GM18870 (cell line): ENCODE results near the gene DPF1.

ENCODE experiments used
- ATAC-seq: cut with Tn5 transposase; IDR thresholded peaks from one replicate; pipeline ENCODE4 v1.9.1; 2021; ENCODE audit warnings: moderate library complexity; ENCODE audit not compliant: unreplicated experiment

DPF1 gene

DNA sequence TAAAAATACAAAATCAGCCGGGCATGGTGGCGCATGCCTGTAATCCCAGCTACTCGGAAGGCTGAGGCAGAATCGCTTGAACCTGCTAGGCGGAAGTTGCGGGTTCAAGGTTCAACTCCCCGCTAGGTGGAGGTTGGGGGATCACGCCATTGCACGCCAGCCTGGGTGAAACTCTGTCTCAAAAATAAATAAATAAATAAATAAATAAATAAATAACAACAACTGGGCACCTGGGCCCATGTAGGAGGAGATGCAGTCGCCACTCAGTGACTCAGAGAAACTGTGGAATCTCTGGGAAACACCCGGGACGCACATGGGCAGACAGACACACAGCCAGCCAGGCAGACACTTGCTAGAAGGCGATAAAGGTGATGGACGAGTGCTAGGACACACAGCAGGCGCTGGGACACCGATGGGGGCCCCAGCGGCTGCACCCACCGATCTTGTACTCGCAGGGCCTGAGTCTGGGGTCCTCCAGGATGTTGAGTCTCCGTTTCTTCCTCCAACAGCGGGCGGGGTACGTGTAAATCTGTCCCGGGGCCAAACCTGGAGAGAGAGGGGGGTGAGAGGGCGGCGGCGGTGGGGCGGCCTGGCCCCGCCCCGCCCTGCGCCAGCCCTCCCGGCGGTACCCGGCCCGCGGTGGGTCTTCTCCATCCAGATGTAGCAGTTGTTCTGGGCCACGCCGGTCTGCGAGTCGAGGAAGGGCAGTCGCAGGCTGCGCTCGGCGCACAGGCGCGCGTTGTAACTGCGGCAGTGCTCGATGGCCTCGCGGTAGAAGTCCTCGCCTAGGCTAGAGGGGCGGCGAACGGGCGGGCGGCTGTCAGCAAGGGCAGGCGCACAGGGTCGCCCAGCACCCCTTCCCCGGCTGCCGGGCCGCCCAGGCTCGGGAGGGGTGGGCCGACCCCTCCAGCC is 1.8 kb downstream of the DPF1 start:
- ATAC-seq: no peak

GRCh38 chr19:38221421-38221820 is 2.6 kb downstream of the DPF1 start:
- no peak for ATAC-seq

GRCh38 chr19:38219221-38219620 is 4.8 kb downstream of the DPF1 start:
- no peak for ATAC-seq

- no peak for ATAC-seq
Measured at GRCh38 chr19:38218204-38218603, 5.8 kb downstream of the DPF1 start.

- ATAC-seq: no peak
Measured at GRCh38 chr19:38216785-38217641, 7.0 kb downstream of the DPF1 start.

GRCh38 chr19:38213911-38214625 is 10.0 kb downstream of the DPF1 start:
- no peak for ATAC-seq

- no peak for ATAC-seq
Measured at GRCh38 chr19:38213469-38213868, 10.6 kb downstream of the DPF1 start.

GRCh38 chr19:38211766-38212165 is 12.3 kb downstream of the DPF1 start:
- no peak for ATAC-seq

DNA sequence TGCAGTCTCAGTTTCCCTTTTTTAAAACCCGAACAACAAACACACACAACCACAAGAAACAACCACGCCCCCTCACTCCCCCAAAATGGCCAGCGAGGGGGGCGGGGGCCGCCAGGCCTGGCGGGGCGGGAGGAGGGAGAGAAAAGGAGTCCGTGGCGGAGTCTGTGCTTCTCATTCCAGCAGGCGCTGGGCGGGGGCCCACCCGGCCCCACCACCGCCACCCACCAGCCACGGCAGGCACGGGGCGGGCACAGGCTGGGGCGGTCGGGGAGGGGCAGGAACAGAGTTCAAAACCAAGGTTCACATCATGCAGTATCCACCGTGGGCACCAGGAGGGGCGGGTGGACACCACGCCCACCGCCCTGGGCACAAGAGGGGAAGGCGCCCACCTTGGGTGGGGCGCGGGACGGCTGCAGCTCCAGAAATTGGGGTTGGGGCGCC is 12.9 kb downstream of the DPF1 start:
- ATAC-seq: no peak

DNA sequence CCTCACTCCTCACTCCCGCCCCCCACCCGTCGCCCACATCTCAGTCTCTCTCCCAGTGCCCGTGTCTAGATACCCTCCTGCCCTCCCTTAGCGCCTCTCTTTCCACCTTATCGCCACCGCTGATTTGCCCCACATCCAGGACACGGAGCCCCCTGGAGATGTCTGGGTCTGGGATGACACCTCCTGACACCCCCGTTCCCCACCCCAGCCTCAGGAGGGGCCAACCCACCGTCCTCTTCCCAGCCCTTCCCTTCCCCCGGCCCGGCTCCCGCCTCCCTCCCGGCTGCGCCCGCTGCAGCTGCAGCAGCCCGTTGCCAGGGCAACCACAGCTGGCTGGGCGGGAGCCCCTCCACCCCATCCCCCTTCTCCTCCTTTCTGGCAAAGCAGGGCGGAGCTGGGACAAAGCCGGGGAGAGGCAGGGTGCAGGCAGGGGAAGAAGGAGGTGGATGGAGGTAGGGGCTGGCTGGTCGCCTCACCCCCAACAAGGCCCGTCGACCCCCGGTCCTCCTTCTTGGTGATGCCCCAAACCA is 13.5 kb downstream of the DPF1 start:
- ATAC-seq: no peak

GRCh38 chr19:38209671-38210457 is 14.2 kb downstream of the DPF1 start:
- ATAC-seq: no peak

- no peak for ATAC-seq
Measured at GRCh38 chr19:38209152-38209551, 14.9 kb downstream of the DPF1 start.

- no peak for ATAC-seq
Measured at GRCh38 chr19:38208571-38208970, 15.5 kb downstream of the DPF1 start.

DNA sequence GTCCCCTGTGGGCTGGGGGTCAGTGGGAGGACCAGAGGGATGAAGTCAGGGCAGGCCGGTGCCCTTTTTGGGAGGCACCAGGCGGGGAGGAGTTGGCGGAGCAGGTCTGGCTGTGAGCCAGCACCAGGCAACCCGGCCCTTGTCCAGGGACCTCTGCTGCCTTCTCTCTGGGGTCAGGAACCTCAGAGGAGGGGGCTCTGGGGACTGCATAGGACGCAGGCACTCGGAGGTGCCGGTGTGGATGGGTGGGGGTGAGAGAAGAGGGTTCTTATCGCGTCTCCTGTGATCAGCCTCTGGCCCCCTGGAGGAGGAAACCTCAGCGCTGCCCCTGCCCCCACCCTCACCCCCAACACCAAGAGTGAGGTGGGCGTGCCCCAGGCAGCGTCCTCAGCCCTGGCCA is 16.5 kb downstream of the DPF1 start:
- no peak for ATAC-seq

DNA sequence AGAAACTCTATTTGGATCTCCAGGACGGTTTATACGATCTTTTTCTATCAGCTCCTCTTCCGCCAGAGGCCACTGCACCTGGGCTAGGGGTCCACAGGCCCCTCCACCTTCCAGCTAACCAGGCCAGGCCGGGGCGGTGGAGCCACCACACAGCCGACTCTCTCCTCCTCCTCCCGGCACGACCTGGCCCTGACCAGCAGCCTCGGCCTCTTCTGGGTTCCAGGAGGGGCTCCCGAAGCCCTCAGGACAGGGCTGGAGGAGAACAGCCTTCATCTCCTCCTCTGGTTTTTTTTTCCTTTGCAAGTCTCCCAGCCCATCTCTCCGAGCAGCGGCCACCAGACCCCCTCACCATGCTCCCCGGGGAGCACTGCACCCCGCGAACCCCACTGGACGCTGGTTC is 17.1 kb downstream of the DPF1 start:
- ATAC-seq: no peak

DNA sequence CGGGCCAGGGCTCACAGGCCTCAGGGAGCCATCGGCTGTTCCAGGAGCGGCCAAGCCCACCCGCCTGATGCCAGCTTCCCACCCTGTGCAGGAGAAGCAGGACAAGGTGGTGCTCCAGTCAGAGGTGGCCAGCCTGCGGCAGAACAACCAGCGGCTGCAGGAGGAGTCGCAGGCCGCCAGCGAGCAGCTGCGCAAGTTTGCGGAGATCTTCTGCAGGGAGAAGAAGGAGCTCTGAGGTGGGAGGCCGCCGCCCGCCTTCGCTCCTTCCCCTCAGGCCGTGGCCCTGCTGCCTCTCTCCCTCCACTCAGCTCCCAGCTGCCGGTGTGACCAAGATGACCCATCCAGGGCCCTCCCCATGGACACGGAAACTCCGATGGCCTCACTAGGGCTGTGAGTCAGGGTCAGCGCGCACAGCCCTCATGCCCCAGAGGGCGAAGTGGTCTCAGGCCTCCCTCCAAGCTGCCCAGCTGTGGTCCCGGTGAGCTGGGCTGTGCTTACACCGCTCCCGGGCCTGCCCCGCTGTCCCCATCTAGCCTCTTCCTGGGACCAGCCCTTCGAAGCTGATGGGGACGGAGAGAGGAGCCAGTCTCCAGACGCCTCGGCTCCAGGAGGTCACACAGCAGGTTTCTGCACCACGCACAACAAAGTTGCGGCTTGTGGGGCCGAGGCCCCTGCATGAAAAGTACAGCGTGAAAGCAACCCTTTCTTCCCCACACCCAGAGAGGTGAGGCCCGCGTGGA is 17.8 kb downstream of the DPF1 start:
- ATAC-seq: no peak

- no peak for ATAC-seq
Measured at GRCh38 chr19:38204728-38205127, 19.3 kb downstream of the DPF1 start.

GRCh38 chr19:38204096-38204495 is 19.9 kb downstream of the DPF1 start:
- no peak for ATAC-seq

DNA sequence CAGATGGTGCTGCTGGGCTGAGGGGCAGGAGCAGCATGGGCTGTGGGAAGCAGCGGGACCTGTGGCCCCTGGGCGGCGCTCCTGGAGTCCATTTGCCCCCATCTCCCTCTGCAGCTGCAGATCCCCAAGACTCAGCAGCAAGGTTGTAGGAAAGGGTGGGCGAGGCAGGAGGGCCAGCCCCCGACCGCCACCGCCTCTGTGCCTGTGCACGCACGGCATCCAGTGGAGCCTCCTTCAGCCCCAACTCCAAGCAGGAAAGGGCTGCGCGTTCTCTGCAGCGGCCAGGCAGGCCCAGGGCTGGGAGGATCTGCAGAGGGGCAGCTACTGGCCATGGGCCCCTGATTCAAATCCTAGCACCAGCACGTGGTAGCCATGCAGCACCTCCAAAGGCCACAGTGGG is 20.8 kb downstream of the DPF1 start:
- ATAC-seq: no peak

DNA sequence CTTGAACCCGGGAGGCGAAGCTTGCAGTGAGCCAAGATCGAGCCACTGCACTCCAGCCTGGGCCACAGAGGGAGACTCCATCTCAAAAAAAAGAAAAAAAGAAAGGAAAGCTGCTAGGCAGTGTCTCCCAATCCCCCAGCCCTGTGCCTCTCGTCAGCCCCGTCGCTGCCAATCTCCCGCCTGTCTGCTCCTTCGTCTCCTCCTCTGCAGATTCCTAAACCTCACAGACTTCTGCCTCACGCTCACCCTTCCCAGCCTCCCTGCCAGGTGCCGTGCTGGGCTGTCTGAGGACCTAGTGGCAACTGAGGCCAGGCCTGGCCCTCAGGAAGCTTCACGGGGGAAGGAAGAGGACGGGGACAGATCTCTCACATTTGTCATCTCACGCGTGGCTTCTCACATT is 21.5 kb downstream of the DPF1 start:
- no peak for ATAC-seq
